NCI-H510A (cell line): ENCODE measurements around the gene PBX4.
A peak's percentile ranks its signal among the peaks of the same experiment; 100 is the strongest.

ENCODE experiments used
- DNase-seq: peaks from one replicate; lab custom pipeline; 2025; lab: John Stamatoyannopoulos, UW

Gene PBX4

DNA sequence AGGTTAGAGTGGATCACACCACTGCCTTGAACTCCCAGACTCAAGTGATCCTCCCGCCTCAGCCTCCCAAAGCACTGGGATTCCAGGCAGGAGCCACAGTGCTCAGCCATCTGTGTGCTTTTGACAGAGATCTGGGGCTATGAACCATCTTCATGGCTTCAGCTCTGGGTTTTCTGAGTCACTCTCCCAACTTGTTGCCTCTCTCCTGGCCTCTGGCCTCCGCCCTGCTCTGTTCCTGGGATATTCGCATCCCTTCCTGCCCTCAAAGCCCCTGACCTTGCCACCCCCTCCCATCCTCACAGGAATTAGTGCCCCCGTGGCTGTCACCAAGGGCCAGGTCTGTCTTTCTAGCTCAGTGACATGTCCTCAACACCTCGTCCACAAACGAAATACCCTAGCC is 30.7 kb upstream of the PBX4 start:
- DNase-seq = no peak

DNA sequence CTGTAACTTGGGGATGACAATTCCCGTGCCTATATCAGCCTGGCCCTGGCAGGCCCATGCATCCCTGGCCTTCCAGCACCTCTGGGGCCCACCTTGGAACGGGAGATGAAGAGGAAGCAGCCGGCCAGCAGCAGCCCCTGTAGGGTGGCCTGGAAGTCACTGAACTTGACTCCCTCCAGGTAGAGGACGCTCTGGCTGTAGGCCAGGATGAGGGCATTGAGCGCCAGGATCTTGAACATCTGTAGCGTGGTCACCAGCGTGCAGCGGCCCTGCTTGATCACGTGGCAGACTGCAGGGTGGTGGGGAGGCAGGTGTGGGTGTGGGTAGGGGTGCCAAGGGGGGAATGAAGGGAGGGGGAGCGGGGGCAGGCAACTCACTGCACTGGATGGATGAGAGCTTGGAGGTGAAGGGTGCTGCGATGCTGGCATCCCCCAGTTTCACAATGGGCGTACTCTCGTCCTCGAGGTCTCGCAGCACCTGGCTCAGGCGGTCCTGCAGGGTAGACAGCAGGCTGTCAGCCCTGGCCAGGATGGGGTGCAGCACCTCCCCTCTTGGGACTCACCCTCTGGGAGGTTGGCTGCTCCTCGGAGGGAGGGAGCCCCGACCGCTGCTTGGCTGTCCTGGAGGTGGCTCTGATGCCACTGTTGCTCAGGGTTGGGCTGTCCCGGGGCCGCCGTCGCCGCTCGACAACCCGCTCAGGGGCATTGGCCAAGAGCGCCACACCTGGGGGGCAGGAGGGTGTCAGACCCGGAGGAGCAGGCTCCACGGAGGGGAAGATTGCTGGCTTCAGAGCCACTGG is 28.7 kb upstream of the PBX4 start:
- no peak for DNase-seq

GRCh38 chr19:19645233-19645870 is 26.9 kb upstream of the PBX4 start:
- DNase-seq = no peak

- DNase-seq = no peak
Measured at GRCh38 chr19:19644054-19644388, 25.5 kb upstream of the PBX4 start.

GRCh38 chr19:19643158-19644053 is 24.9 kb upstream of the PBX4 start, which contains the start of gene GMIP:
Gene GMIP (minus strand): TSS chr19:19643657. CDS start chr19:19643529, 128 bp downstream.
- no peak for DNase-seq

- no peak for DNase-seq
Measured at GRCh38 chr19:19642506-19643157, 24.1 kb upstream of the PBX4 start.

GRCh38 chr19:19637523-19638251 is 19.2 kb upstream of the PBX4 start:
- DNase-seq = no peak

GRCh38 chr19:19637186-19637522 is 18.7 kb upstream of the PBX4 start:
- DNase-seq = no peak

DNA sequence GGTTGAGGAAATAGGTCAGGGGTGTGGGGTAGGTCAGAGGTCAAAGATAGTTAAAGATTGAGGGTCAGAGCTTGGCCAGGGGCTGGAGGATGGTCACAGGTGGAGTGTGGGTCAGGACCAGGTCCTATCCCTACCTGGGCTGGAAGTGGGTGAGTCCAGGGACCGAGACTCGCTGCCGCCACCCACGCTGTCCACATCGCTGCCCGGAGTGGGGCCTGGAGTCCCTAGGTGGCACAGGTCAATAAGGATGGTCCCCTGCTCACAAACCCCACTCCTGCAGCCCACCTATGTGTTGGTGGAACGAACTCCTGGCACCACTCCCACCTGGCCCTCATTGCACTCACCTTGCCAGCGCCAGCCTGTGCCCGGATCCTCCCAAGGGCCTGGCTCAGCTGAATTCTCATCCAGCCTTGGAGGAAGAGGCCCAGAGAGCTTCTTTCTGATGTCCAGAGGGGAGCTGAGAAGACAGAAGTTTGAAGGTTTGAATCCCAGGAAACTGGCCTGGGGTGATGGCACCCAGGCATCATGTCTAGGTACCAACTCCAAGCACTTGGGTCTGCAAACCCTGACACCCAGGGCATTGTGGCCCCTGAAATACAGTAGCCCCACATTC is 18.2 kb upstream of the PBX4 start:
- DNase-seq = no peak

- no peak for DNase-seq
Measured at GRCh38 chr19:19635313-19635702, 16.8 kb upstream of the PBX4 start.

DNA sequence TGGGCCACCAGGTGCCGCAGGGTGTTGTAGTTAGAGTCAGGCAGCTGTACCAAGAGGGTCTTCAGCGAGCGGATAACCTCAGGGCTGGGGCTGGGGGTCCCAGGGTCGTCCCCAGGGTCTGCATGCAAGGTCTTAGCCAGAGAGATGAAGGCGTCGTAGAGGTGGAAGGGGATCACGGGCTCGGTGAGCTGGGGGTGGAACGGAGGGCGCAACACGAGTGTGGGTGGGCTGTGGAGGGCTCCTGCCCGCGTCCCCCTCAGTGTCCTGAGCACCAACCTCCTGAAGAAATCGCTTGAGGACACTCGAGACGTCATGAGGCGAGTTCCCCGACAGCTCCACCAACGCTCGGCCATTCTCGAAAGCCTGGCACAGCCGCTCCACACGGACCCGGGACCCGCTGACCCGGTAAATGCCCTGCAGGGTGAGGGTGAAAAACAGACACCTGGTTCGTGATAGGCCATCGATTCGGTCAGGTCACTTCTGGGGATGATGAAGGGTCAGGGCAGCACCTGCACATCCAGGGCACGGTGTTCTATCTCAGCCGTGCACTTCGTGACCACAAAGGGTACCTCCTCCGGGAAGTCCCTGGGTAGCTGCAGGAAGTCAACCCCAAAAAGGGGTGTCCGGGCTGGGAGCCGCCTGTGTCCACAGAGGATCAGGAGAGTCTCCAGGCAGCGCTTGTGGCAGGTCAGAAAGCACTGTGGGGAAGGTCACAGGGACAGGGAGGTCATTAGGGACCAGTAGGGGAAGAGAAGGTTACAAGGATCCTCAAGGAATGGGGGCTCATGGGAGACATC is 16.2 kb upstream of the PBX4 start:
- no peak for DNase-seq

DNA sequence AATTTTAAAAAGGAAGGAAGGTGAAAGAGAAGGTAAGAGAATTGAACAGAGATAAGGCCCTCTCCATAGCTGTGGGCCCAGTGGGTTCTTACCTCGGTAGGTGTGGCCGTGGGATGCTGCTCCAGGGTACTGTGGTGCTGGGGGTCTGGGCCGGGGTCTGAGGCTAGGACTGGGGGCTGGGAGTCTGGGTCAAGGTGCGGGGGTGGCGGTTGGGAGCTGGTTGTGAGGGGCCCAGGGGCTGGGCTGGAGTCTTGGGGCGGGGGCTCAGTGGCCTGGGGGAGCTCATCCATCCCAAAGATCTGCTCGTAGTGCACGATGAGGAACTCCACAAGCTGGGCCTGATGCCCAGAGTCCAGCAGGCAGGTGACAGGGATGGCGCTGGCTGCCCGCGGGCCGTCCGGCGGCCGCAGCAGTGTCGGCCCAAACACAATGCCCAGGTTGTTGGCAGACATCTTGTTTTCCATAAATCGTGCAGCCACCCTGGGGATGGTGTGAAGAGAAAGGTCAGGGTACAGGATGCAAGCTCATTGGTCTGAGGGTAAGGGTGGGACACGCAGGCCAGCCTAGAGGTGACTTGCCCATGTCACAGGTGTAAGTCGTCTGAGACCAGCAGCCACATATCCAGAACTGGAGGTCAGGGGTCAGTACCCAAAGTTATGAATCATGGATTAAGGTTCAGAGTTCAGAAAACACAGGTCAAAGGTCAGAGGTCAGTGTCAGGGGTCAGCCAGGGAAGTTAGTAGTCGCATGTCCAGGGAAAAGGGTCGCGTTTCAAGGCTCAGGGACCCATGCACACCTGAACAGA is 15.4 kb upstream of the PBX4 start:
- DNase-seq = no peak

- DNase-seq = no peak
Measured at GRCh38 chr19:19632661-19633060, 14.2 kb upstream of the PBX4 start.

- no peak for DNase-seq
Measured at GRCh38 chr19:19631346-19631745, 12.9 kb upstream of the PBX4 start.

GRCh38 chr19:19630426-19630825 is 11.9 kb upstream of the PBX4 start:
- no peak for DNase-seq

DNA sequence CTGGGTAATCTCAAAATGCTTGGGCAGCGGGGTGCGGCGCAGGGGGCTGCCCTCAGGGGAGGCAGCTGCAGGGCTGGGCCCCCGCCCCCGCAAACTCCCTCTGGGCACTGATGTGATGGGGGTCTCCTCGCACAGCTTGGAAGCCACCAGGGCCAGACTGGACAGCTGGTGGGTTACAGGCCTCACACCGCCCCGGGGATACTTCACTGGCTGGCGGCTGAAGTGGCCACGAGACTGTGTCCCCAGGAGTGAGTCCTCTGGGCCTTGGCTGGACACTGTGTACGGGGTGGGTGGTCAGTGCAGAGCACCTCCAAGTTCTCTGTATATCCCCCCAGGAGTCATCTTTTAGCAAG is 11.6 kb upstream of the PBX4 start:
- DNase-seq = no peak

- DNase-seq = peak; percentile 68
Measured at GRCh38 chr19:19628501-19629134, 10.1 kb upstream of the PBX4 start.

DNA sequence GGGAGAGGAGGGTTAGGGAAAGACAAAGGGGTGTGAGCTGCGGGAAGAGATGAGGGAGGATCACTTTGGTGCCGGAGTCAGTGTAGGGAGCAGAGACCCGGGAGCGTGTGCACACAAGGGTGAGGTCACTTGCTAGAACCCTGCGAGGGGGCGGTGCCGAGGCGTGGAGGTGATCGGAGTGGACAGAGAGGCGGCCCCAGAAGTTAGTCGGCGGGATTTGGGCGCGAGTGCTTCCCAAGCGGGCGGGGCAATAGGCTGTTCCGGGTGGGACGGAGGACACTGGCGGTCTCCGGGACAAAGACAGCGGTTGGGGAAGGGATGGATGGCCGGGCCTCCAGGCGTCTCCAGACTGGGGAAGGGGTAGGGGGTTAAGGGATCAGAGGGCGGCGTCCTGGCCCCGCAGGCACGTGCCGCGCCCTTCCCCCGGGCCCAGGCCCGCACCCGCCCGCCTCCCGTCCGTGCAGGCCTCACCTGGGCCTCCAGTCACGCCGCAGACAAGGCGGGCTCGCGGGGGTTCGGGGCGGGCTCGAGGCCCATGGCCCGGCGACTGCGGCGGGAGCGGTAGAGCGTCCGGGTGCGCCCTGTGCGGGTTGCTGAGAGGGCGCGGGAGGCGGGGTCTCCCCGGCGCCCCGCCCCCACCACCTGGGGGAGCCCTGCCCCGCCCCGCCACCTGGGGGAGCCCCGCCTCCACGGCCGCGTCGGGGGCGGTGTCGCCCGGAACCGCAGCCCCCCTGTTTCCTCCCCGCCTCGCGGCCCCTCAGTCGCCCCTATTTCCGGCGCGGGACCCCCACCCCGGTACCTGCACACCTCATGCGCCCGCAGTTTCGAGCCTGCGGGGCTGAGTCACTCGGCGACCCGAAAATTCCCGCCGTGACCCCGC is 9.4 kb upstream of the PBX4 start, which contains the start of gene LPAR2:
LPAR2 (minus strand) TSS at position 600 of the 880 bp plus-strand sequence. CDS start 945 bp downstream, outside the sequence.
- peak; percentile 90 for DNase-seq
